IPS-18c (cell line): ENCODE data around the gene NFXL1.

ENCODE experiments used
- H3K4me3 ChIP-seq: 2 replicates; pipeline ENCODE4 v1.7.0; 2013; ENCODE audit warnings: low read depth, mild to moderate bottlenecking, low read length, moderate library complexity; ENCODE audit not compliant: insufficient read depth
- H3K9me3 ChIP-seq: one replicate; pipeline ENCODE4 v1.6.1; 2013; ENCODE audit warnings: mild to moderate bottlenecking, low read length, moderate library complexity; ENCODE audit not compliant: control insufficient read depth, insufficient read depth

Gene NFXL1

GRCh38 chr4:47913861-47914219, 543 bp downstream of the NFXL1 start:
- Histone ChIP-seq H3K9me3 (no peaks in the 10 kb centered on the region), H3K4me3 (peak overlapping the region; percentile 98)

GRCh38 chr4:47913330-47913729, 1.1 kb downstream of the NFXL1 start:
- peak overlapping the region; percentile 98 for H3K4me3 ChIP-seq
- H3K9me3 ChIP-seq, result no peaks in the 10 kb centered on the region

- Histone ChIP-seq H3K4me3 (no peak overlapping the region), H3K9me3 (no peaks in the 10 kb centered on the region)
Measured at GRCh38 chr4:47907089-47907646, 7.2 kb downstream of the NFXL1 start.

GRCh38 chr4:47899639-47900038, 14.7 kb downstream of the NFXL1 start:
- Histone ChIP-seq H3K9me3 (no peaks in the 10 kb centered on the region), H3K4me3 (no peak overlapping the region)

- Histone ChIP-seq H3K4me3 (no peak overlapping the region), H3K9me3 (no peaks in the 10 kb centered on the region)
Measured at GRCh38 chr4:47891928-47892327, 22.5 kb downstream of the NFXL1 start.

- no peak overlapping the region for H3K4me3 ChIP-seq
- no peaks in the 10 kb centered on the region for H3K9me3 ChIP-seq
Measured at GRCh38 chr4:47882228-47882627, 32.2 kb downstream of the NFXL1 start.

GRCh38 chr4:47879458-47879857, 34.9 kb downstream of the NFXL1 start:
- Histone ChIP-seq H3K4me3 (no peak overlapping the region), H3K9me3 (no peaks in the 10 kb centered on the region)

- Histone ChIP-seq H3K9me3 (peaks cover 5% of the 10 kb centered on the region), H3K4me3 (no peak overlapping the region)
Measured at GRCh38 chr4:47876784-47877546, 37.4 kb downstream of the NFXL1 start.

- Histone ChIP-seq H3K4me3 (no peak overlapping the region), H3K9me3 (peaks cover 5% of the 10 kb centered on the region)
Measured at GRCh38 chr4:47876310-47876709, 38.1 kb downstream of the NFXL1 start.

- Histone ChIP-seq H3K9me3 (peaks cover 5% of the 10 kb centered on the region), H3K4me3 (no peak overlapping the region)
Measured at GRCh38 chr4:47873877-47874541, 40.4 kb downstream of the NFXL1 start.

- no peaks in the 10 kb centered on the region for H3K9me3 ChIP-seq
- H3K4me3 ChIP-seq, result no peak overlapping the region
Measured at GRCh38 chr4:47863486-47863885, 50.9 kb downstream of the NFXL1 start.

- H3K4me3 ChIP-seq, result no peak overlapping the region
- no peaks in the 10 kb centered on the region for H3K9me3 ChIP-seq
Measured at GRCh38 chr4:47862297-47862696, 52.1 kb downstream of the NFXL1 start.

GRCh38 chr4:47860305-47860704, 54.1 kb downstream of the NFXL1 start:
- Histone ChIP-seq H3K9me3 (no peaks in the 10 kb centered on the region), H3K4me3 (no peak overlapping the region)

GRCh38 chr4:47858006-47858405, 56.4 kb downstream of the NFXL1 start:
- no peak overlapping the region for H3K4me3 ChIP-seq

GRCh38 chr4:47856713-47857112, 57.7 kb downstream of the NFXL1 start:
- Histone ChIP-seq H3K9me3 (no peaks in the 10 kb centered on the region), H3K4me3 (no peak overlapping the region)

More at GRCh38 chr4:47858006-47858405, 56.4 kb downstream of the NFXL1 start:
- no peaks in the 10 kb centered on the region for H3K9me3 ChIP-seq

GRCh38 chr4:47855350-47855749, 59.0 kb downstream of the NFXL1 start:
- Histone ChIP-seq H3K9me3 (no peaks in the 10 kb centered on the region), H3K4me3 (no peak overlapping the region)

GRCh38 chr4:47852136-47852535, 62.2 kb downstream of the NFXL1 start:
- no peaks in the 10 kb centered on the region for H3K9me3 ChIP-seq
- H3K4me3 ChIP-seq, result no peak overlapping the region

- Histone ChIP-seq H3K4me3 (no peak overlapping the region), H3K9me3 (no peaks in the 10 kb centered on the region)
Measured at GRCh38 chr4:47849466-47849865, 64.9 kb downstream of the NFXL1 start.
